Chondrocyte (in vitro differentiated cells): ENCODE results near the gene ADORA2A. TPM values are rescaled to one million over a fixed set of nuclear protein-coding genes. Genes with fewer than 3 reads are reported as not detected.

Experiments
- DNase-seq: peaks from one replicate; pipeline ENCODE4 v3.0.0; 2021; ENCODE audit warnings: mixed read lengths, low spot score
- H3K27ac Mint-ChIP-seq: one replicate; pipeline ENCODE4 v1.8.0; 2021; ENCODE audit warnings: mild to moderate bottlenecking, moderate library complexity, mixed read lengths; ENCODE audit not compliant: unreplicated experiment
- H3K27me3 Mint-ChIP-seq: 2 replicates; pipeline ENCODE4 v1.8.0; 2021; ENCODE audit warnings: low read depth, mixed read lengths
- H3K36me3 Mint-ChIP-seq: 2 replicates; pipeline ENCODE4 v1.8.0; 2021; ENCODE audit warnings: low read depth, mixed read lengths
- H3K4me1 Mint-ChIP-seq: 2 replicates; pipeline ENCODE4 v1.8.0; 2021; ENCODE audit warnings: low read depth, mild to moderate bottlenecking, mixed read lengths
- H3K4me3 Mint-ChIP-seq: one replicate; pipeline ENCODE4 v1.8.0; 2021; ENCODE audit warnings: mild to moderate bottlenecking, moderate library complexity, mixed read lengths; ENCODE audit not compliant: unreplicated experiment
- H3K9me3 Mint-ChIP-seq: 2 replicates; pipeline ENCODE4 v1.8.0; 2021; ENCODE audit warnings: low read depth, mixed read lengths
- total RNA-seq: library from RNA; stranded (reverse); gene quantifications from 3 replicates; pipeline ENCODE4 v1.2.1, GENCODE V29; 2021
- TF ChIP-seq, protein P1 (sequence below): fragments of 200-600 bp; sonication (generic); IDR thresholded peaks from 2 replicates; pipeline ENCODE4 v1.5.0; 2021; ENCODE audit warnings: antibody characterized with exemption, mild to moderate bottlenecking, moderate library complexity

The ADORA2A gene
- total RNA-seq, 1 donor from 2014 or later, result 2.3 TPM

DNA sequence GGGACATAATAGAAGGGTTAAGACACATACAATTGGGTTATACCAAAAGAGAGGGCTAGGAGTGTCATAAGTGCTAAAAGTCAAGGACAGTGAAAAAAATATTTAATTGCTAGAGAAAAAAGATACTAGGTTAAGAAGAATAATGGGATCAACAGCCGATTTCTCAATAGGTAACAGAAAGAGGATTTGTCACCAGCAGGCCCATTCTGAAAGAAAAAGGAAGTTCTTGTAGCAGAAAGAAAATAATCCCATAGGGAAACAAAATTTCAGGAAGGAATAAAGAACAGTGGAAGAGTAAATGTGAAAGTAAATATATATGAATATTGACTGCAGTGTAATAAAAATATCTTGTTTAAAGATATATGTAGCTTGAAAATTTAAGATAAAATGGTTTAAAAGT lies 43.3 kb upstream of the ADORA2A start:
- TF ChIP-seq, protein P1, sequence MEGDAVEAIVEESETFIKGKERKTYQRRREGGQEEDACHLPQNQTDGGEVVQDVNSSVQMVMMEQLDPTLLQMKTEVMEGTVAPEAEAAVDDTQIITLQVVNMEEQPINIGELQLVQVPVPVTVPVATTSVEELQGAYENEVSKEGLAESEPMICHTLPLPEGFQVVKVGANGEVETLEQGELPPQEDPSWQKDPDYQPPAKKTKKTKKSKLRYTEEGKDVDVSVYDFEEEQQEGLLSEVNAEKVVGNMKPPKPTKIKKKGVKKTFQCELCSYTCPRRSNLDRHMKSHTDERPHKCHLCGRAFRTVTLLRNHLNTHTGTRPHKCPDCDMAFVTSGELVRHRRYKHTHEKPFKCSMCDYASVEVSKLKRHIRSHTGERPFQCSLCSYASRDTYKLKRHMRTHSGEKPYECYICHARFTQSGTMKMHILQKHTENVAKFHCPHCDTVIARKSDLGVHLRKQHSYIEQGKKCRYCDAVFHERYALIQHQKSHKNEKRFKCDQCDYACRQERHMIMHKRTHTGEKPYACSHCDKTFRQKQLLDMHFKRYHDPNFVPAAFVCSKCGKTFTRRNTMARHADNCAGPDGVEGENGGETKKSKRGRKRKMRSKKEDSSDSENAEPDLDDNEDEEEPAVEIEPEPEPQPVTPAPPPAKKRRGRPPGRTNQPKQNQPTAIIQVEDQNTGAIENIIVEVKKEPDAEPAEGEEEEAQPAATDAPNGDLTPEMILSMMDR, result no peak
- Mint-ChIP-seq H3K27ac (no peak overlapping the region), H3K9me3 (no peaks in the 10 kb centered on the region), H3K36me3 (peaks cover 8% of the 10 kb centered on the region), H3K27me3 (no peaks in the 10 kb centered on the region), H3K4me3 (no peak overlapping the region), H3K4me1 (no peaks in the 10 kb centered on the region)
- no peak for DNase-seq

DNA sequence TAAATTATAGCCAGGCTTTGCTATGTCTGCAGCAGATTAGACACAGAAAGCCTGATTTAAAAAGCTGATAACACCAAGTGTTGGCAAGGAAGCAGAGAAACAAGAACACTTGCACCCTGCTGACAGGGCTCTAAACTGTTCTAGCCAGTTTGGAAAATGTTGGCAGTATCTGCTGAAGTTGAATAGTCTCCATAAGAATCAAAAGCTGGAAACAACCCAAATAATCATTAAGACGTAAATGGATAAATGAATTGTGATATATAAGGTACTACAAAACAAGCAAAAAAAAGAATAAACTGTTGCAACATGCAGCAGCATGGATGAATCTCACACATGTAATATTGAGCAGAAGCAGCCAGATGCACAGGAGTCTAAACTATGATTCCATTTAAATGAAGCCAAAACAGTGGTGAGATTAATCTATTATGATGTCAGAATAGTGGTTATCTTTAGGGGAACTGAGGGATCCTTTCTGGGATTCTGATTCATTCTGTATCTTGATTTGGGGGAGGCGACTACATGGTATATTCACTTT lies 40.4 kb upstream of the ADORA2A start:
- H3K9me3 Mint-ChIP-seq, result no peaks in the 10 kb centered on the region
- no peak overlapping the region for H3K27ac Mint-ChIP-seq
- H3K4me3 Mint-ChIP-seq, result no peak overlapping the region
- H3K4me1 Mint-ChIP-seq, result peaks cover 27% of the 10 kb centered on the region
- no peak for DNase-seq
- TF ChIP-seq, protein P1, result no peak
- H3K27me3 Mint-ChIP-seq, result no peaks in the 10 kb centered on the region
- H3K36me3 Mint-ChIP-seq, result peaks cover 3% of the 10 kb centered on the region

DNA sequence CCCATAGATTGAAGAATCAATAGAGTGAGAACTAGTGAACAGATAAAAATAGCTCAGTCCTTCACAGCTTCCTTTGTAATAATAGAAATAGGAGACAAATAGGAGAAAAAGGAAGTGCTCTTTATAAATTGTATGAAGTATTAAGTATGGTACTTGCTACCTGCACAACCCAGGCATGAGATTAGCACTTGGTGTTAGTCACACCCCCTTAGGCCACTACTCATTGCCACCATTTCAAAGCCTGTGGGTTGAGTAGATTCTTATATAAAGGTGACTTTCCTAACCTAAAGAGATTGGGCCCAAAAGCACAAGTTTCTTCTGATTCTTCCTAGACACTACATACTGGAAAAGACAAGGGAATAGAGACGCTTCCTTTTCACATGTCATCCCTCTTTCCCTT lies 37.7 kb upstream of the ADORA2A start:
- TF ChIP-seq, protein P1, result no peak
- DNase-seq, result no peak
- Mint-ChIP-seq H3K27me3 (no peaks in the 10 kb centered on the region), H3K27ac (peak overlapping the region; percentile 95), H3K36me3 (peaks cover 2% of the 10 kb centered on the region), H3K9me3 (no peaks in the 10 kb centered on the region), H3K4me3 (no peak overlapping the region), H3K4me1 (peaks cover 35% of the 10 kb centered on the region)

DNA sequence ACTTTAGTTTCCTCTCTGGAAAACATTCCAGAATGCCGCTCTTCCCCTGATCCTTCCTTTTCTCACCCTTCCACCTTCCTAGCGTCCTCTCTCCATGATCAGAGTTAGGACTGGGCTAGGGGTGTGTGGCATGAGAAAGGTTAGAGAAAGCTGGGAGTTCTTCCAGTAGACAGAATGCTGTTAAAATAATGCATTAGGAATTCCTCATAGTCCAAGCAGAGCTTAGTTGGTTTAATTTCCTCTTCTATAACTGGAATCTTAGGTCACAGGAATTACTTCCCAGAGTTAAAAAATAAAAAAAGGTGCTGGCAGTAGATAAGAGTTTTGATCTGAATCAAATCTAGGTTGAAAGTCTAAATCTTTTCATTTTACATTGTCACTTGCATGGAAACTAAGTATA lies 37.2 kb upstream of the ADORA2A start:
- no peak for DNase-seq
- Mint-ChIP-seq H3K9me3 (no peaks in the 10 kb centered on the region), H3K27me3 (no peaks in the 10 kb centered on the region), H3K36me3 (peaks cover 3% of the 10 kb centered on the region), H3K27ac (peak overlapping the region; percentile 95), H3K4me1 (peaks cover 35% of the 10 kb centered on the region), H3K4me3 (peak overlapping the region; percentile 24)
- TF ChIP-seq, protein P1, result no peak

DNA sequence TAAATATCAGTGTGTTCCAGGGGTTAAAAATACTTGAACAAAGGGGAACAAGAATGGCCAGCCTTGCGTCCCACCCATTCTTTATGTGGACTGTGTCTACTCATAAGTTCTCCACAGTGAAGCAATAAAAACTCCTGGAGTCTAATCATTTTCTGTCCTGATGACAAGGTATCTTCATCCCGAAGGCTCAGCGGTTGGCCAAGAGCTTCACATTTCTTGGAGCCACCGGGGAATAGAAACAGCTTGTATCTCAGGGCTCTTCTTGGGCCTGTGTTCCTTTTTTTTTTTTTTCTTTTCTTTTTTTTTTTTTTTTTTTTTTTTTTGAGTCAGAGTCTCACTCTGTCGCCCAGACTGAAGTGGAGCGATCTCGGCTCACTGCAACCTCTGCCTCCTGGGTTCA lies 36.8 kb upstream of the ADORA2A start:
- Mint-ChIP-seq H3K4me3 (no peak overlapping the region), H3K27ac (peak overlapping the region; percentile 95), H3K36me3 (peaks cover 5% of the 10 kb centered on the region), H3K4me1 (peaks cover 35% of the 10 kb centered on the region), H3K9me3 (no peaks in the 10 kb centered on the region), H3K27me3 (no peaks in the 10 kb centered on the region)
- no peak for DNase-seq
- TF ChIP-seq, protein P1, result no peak
